Retinal pigment epithelial cell (primary cell): ENCODE results near the gene CREB5.

Experiments
- DNase-seq: peaks from one replicate; pipeline ENCODE4 v3.0.0-alpha.2; 2010; ENCODE audit warnings: low read depth
- H3K4me3 ChIP-seq: 2 replicates; pipeline ENCODE4 v1.5.1; 2011; ENCODE audit warnings: mild to moderate bottlenecking, low read length, control low read depth, moderate library complexity
- CTCF ChIP-seq: conservative IDR thresholded peaks from 2 replicates; pipeline ENCODE4 v1.5.1; 2011; ENCODE audit warnings: low read depth, low read length, control low read depth, inconsistent platforms

The CREB5 gene

GRCh38 chr7:28434510-28434909, 22.2 kb downstream of the CREB5 start:
- DNase-seq, result no peak
- H3K4me3 ChIP-seq, result no peak overlapping the region
- no peak for TF ChIP-seq CTCF

- TF ChIP-seq CTCF, result no peak
- no peak for DNase-seq
- H3K4me3 ChIP-seq, result no peak overlapping the region
Observed at GRCh38 chr7:28435152-28435551, 22.8 kb downstream of the CREB5 start.

DNA sequence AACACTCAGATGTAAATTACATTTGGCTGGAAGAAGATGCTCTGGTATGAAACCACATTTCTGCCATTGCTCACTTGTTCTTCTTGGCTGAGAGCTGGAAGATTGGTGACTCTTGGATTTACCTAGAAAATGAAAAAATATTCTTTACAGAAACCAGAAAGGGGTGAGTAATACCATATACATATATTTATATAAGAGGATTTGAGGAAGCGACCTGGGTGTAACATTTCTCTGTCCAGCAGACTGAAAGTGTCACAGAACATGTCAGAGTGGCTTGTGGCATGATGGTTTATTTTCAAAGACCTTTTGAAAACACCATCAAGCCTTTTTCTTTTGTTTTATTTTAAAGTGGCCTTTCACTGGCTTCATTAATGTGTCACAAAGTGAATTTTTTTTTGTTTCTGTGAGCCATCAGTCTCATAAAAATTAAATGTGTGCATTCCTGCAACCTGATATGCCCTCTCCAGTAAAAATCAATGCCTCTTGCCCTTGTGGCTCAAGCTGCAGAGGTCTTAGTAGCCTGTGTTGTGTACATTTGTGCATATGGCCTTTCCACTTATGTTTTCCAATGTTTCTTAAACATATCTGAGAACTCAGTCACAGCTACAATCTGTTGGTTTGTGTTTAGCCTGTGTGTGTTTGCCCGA, 23.5 kb downstream of the CREB5 start:
- no peak overlapping the region for H3K4me3 ChIP-seq
- no peak for TF ChIP-seq CTCF
- DNase-seq, result no peak

GRCh38 chr7:28440055-28440601, 27.8 kb downstream of the CREB5 start:
- H3K4me3 ChIP-seq, result no peak overlapping the region
- TF ChIP-seq CTCF, result no peak
- DNase-seq, result no peak

DNA sequence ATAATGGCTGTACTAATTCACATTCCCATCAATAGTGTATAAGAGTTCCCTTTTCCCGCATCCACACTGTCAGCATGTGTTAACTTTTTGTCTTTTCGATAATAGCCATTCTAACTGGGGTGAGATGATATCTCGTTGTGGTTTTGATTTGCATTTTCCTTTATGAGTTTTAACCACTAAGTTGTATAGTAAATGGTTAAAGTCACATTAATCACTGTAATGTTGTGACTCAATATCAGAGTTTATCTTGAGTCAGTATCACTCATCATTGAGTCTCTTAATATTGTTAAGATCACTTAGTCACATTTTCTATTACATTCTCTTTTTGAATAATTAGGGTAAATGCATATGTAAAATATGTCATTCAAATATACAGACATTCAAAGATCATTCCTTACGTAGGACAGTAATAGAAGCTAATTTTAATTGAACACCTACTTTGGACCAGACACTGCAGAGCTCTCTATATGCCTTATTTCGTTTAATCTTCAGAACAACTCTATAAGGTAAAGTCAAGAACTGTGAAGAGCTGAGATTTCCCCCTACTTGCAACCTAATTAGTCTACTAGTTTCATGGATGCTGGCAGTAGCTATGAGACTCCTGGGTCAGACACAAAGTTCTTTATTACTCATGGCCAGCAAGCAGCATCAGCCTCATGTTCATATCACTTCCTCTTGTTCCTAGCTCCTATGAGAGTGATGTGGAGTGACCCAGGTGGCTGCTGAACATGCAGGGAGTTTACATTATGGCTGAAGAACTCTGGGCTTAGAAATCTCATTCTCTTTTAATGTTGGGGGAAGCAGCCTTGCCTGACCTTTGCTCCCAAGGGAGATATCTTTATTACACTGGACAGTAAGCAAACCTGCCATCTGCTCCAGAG, 30.5 kb downstream of the CREB5 start:
- TF ChIP-seq CTCF, result no peak
- no peak overlapping the region for H3K4me3 ChIP-seq
- DNase-seq, result no peak

DNA sequence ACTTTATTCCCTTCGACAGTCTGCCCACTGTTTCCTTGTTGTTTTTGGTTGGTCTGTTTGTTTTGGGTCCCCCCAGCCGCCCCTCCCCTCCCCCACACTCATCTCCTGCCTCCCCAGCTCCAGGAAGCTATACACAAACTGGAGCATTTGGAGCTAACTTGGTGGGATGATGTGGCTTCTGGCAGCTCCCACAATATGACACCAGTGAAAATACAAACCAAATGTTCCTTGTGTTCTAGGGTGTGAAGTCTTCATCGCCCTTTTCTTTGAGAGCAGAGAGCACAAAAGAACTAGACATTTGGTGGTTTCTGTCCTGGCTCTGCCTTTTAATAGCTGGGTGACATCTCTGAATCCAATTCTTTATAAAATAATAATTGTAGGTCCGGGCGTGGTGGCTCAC, 33.8 kb downstream of the CREB5 start:
- no peak overlapping the region for H3K4me3 ChIP-seq
- DNase-seq, result no peak
- TF ChIP-seq CTCF, result no peak
